ENCODE data around the gene TSFM.

The TSFM gene

DNA sequence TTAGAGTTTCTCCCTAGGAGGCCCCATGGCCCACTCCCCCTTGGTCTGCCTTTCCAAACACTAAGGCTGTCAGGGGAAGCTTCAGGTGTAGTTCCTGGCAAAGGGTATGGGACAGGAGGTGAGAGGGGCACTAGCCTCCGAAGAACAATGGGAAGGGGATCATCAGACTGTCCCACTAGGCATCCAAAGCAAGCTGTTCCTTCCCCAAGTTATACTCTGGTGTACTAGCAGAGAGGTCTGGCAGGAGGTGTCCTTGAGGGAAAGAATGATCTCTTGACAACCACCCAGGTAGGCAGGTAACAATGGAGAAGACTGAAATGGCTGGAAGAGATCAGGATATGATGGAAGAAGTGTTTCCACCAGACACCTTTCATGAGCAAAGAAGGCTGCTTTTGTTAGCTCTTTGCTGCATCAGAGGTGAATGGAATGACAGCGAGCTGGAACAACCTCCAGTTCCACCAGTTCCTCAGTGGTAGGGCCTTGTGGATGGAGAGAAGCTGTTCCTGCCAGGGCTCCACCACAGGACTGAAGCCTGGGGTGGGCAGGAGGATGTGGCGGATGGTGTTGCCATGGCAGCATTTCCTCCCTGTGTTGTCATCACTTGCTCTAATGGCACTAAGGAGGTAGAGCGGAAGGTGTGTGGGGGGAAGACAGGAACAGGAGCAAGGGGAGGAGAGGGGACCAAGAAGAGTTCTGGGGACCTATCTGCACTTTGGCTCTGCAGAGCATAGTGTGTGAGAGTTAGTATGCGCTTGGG lies 41.8 kb upstream of the TSFM start:
- Histone ChIP-seq H3K36me3 (ENCODE audit: control insufficient read depth in 2 of 2, insufficient read depth in 1 of 2, low read length in 2 of 2) (peaks cover 0 to under 1% of the 10 kb centered on the region in 2 experiments; a peak in 1 of 3 replicates), H3K9me3 (ENCODE audit: control insufficient read depth, insufficient read depth, low read depth, low read length) (no peaks in the 10 kb centered on the region), H3K4me1 (ENCODE audit: control insufficient read depth, insufficient read depth, low read length) (peaks cover 6% of the 10 kb centered on the region; the same call in 1 of the 2 replicates), H3K27ac (ENCODE audit: extremely low read depth, low read depth, low read length) (no peak overlapping the region), H3K4me3 (ENCODE audit: low read depth, low read length) (no peak overlapping the region)
- ChIA-PET POLR2A (no interaction called here), CTCF (interaction anchor here (1.3 to 2.2 kb wide), 3 partner anchors 14 to 158 kb away, joined by 4 to 9 read pairs (median 6); no protein-coding TSS in a partner anchor)
- TF ChIP-seq ZNF433 (tag by site-specific recombination; IDR thresholded peaks at IDR 0.05; ENCODE audit: low read depth) (no peak), ZNF341 (tag by site-specific recombination; IDR thresholded peaks at IDR 0.05; ENCODE audit: low read depth) (peak; percentile 13; the same call in 1 of the 2 replicates), SP7 (tag by site-specific recombination; IDR thresholded peaks at IDR 0.05) (no peak), ZNF366 (tag by site-specific recombination; conservative IDR thresholded peaks at IDR 0.05) (0 out of 2 replicates have a peak, but pooled peaks have one; percentile 24), ZNF600 (tag by site-specific recombination; IDR thresholded peaks at IDR 0.05) (peak; percentile 50; the same call in 1 of the 2 replicates), ZNF146 (tag by site-specific recombination; IDR thresholded peaks at IDR 0.05) (no peak)
- TF ChIP-seq, protein P1, sequence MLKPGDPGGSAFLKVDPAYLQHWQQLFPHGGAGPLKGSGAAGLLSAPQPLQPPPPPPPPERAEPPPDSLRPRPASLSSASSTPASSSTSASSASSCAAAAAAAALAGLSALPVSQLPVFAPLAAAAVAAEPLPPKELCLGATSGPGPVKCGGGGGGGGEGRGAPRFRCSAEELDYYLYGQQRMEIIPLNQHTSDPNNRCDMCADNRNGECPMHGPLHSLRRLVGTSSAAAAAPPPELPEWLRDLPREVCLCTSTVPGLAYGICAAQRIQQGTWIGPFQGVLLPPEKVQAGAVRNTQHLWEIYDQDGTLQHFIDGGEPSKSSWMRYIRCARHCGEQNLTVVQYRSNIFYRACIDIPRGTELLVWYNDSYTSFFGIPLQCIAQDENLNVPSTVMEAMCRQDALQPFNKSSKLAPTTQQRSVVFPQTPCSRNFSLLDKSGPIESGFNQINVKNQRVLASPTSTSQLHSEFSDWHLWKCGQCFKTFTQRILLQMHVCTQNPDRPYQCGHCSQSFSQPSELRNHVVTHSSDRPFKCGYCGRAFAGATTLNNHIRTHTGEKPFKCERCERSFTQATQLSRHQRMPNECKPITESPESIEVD (tag by site-specific recombination; IDR thresholded peaks at IDR 0.05), result no peak
- TF ChIP-seq, protein P2, sequence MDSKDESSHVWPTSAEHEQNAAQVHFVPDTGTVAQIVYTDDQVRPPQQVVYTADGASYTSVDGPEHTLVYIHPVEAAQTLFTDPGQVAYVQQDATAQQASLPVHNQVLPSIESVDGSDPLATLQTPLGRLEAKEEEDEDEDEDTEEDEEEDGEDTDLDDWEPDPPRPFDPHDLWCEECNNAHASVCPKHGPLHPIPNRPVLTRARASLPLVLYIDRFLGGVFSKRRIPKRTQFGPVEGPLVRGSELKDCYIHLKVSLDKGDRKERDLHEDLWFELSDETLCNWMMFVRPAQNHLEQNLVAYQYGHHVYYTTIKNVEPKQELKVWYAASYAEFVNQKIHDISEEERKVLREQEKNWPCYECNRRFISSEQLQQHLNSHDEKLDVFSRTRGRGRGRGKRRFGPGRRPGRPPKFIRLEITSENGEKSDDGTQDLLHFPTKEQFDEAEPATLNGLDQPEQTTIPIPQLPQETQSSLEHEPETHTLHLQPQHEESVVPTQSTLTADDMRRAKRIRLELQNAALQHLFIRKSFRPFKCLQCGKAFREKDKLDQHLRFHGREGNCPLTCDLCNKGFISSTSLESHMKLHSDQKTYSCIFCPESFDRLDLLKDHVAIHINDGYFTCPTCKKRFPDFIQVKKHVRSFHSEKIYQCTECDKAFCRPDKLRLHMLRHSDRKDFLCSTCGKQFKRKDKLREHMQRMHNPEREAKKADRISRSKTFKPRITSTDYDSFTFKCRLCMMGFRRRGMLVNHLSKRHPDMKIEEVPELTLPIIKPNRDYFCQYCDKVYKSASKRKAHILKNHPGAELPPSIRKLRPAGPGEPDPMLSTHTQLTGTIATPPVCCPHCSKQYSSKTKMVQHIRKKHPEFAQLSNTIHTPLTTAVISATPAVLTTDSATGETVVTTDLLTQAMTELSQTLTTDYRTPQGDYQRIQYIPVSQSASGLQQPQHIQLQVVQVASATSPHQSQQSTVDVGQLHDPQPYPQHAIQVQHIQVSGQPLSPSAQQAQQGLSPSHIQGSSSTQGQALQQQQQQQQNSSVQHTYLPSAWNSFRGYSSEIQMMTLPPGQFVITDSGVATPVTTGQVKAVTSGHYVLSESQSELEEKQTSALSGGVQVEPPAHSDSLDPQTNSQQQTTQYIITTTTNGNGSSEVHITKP (tag by site-specific recombination; IDR thresholded peaks at IDR 0.05), result 0 out of 2 replicates have a peak, but pooled peaks have one; percentile 41

DNA sequence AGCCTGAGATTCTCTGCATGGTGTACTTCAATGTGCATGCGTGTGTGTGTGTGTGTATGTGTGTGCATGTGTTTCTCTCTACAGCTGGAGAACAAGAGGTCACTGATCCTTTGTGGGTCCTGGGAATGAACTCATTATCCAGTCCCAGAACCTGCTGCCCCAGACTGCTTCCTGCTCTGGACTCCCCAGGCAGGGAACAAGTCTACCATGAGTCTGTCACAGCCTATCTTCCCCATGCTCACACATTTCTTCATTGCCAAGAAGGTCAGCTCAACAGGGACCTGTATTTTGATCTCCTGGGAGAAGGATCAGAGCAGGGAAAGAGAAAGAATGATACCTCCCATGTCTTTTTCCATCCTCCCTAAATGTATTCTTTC lies 41.2 kb upstream of the TSFM start:
- Histone ChIP-seq H3K36me3 (ENCODE audit: control insufficient read depth in 2 of 2, insufficient read depth in 1 of 2, low read length in 2 of 2) (peaks cover 0 to 7% of the 10 kb centered on the region in 2 experiments; a peak in 1 of 3 replicates), H3K27ac (ENCODE audit: extremely low read depth, low read depth, low read length) (no peak overlapping the region), H3K4me1 (ENCODE audit: control insufficient read depth, insufficient read depth, low read length) (peaks cover 5% of the 10 kb centered on the region; the same call in 1 of the 2 replicates), H3K4me3 (ENCODE audit: low read depth, low read length) (no peak overlapping the region), H3K9me3 (ENCODE audit: control insufficient read depth, insufficient read depth, low read depth, low read length) (no peaks in the 10 kb centered on the region)
- TF ChIP-seq, protein P3, sequence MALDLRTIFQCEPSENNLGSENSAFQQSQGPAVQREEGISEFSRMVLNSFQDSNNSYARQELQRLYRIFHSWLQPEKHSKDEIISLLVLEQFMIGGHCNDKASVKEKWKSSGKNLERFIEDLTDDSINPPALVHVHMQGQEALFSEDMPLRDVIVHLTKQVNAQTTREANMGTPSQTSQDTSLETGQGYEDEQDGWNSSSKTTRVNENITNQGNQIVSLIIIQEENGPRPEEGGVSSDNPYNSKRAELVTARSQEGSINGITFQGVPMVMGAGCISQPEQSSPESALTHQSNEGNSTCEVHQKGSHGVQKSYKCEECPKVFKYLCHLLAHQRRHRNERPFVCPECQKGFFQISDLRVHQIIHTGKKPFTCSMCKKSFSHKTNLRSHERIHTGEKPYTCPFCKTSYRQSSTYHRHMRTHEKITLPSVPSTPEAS (tag by site-specific recombination; IDR thresholded peaks at IDR 0.05), result peak; percentile 80
- TF ChIP-seq SCRT2 (tag by site-specific recombination; IDR thresholded peaks at IDR 0.05) (0 out of 2 replicates have a peak, but pooled peaks have one; percentile 40), ZNF521 (tag by site-specific recombination; IDR thresholded peaks at IDR 0.05) (no peak), ZNF184 (tag by site-specific recombination; IDR thresholded peaks at IDR 0.05) (no peak), KLF9 (tag by site-specific recombination; IDR thresholded peaks at IDR 0.05; ENCODE audit: low read depth) (no peak)
- ChIA-PET CTCF (interaction anchor here (1.3 to 2.2 kb wide), 3 partner anchors 15 to 158 kb away, joined by 4 to 9 read pairs (median 6); no protein-coding TSS in a partner anchor), POLR2A (no interaction called here)

Data from HEK293 (cell line).